ENCODE results near the gene ACTG2.

ACTG2 gene

GRCh38 chr2:73910873-73911547 lies 18.2 kb downstream of the ACTG2 start:
- Histone ChIP-seq H3K4me3 (ENCODE audit: insufficient read depth in 1 of 2, low read depth in 1 of 2, low read length in 2 of 2) (no peak overlapping the region), H3K4me1 (ENCODE audit: control insufficient read depth, insufficient read depth, low read depth, low read length) (peaks cover 13% of the 10 kb centered on the region), H3K36me3 (ENCODE audit: control insufficient read depth in 1 of 2, insufficient read depth in 2 of 2, low read depth in 1 of 2, low read length in 2 of 2) (peaks cover 0 to 10% of the 10 kb centered on the region in 2 experiments), H3K4me2 (ENCODE audit: low read length, poor library complexity, severe bottlenecking) (no peak overlapping the region), H2BK12ac (ENCODE audit: low read length in 2 of 2) (no peak overlapping the region), H3K4ac (ENCODE audit: low read depth in 1 of 2, low read length in 2 of 2) (no peak overlapping the region), H4K8ac (ENCODE audit: low read length) (no peak overlapping the region), H4K91ac (ENCODE audit: low read length) (no peak overlapping the region), H3K9me3 (ENCODE audit: control insufficient read depth, low read length) (no peaks in the 10 kb centered on the region), H3K27ac (ENCODE audit: low read length, poor library complexity, severe bottlenecking) (no peak overlapping the region), H3K18ac (ENCODE audit: low read depth in 1 of 2, low read length in 2 of 2) (no peak overlapping the region), H3K79me1 (replicated peaks; ENCODE audit: low read length, poor library complexity, severe bottlenecking) (no peaks in the 10 kb centered on the region), H2BK15ac (ENCODE audit: low read depth, poor library complexity, severe bottlenecking) (no peak overlapping the region), H3K14ac (ENCODE audit: low read length in 2 of 2) (no peak overlapping the region), H2BK120ac (ENCODE audit: low read depth, low read length) (no peak overlapping the region), H2AFZ (ENCODE audit: low read depth, low read length) (no peak overlapping the region), H3K27me3 (ENCODE audit: control insufficient read depth in 1 of 2, insufficient read depth in 1 of 2, low read length in 2 of 2) (peaks cover 0 to 49% of the 10 kb centered on the region in 2 experiments), H3K9ac (ENCODE audit: low read length) (no peak overlapping the region), H2BK5ac (ENCODE audit: low read depth, low read length, poor library complexity, severe bottlenecking) (no peak overlapping the region), H3K23ac (ENCODE audit: low read length in 2 of 2) (no peak overlapping the region), H2AK5ac (ENCODE audit: low read length, severe bottlenecking) (no peak overlapping the region)
- WGBS, result 64% methylated on average over 5 of the region's 6 CpGs
- no peak for DNase-seq

GRCh38 chr2:73911548-73912208 lies 18.9 kb downstream of the ACTG2 start:
- 69% methylated on average over 5 of the region's 8 CpGs for WGBS

GRCh38 chr2:73913414-73914054 lies 20.7 kb downstream of the ACTG2 start:
- H2AFZ ChIP-seq (ENCODE audit: low read depth, low read length), result no peak overlapping the region
- H3K14ac ChIP-seq (ENCODE audit: low read length in 2 of 2), result no peak overlapping the region
- H3K23ac ChIP-seq (ENCODE audit: low read length in 2 of 2), result no peak overlapping the region
- H3K4me2 ChIP-seq (ENCODE audit: low read length, poor library complexity, severe bottlenecking), result no peak overlapping the region
- no peak overlapping the region for H2BK12ac ChIP-seq (ENCODE audit: low read length in 2 of 2)
- H3K36me3 ChIP-seq (ENCODE audit: control insufficient read depth in 1 of 2, insufficient read depth in 2 of 2, low read depth in 1 of 2, low read length in 2 of 2), result peaks cover 0 to 16% of the 10 kb centered on the region in 2 experiments
- no peak overlapping the region for H2BK5ac ChIP-seq (ENCODE audit: low read depth, low read length, poor library complexity, severe bottlenecking)
- no peak overlapping the region for H2BK15ac ChIP-seq (ENCODE audit: low read depth, poor library complexity, severe bottlenecking)
- no peak overlapping the region for H2AK5ac ChIP-seq (ENCODE audit: low read length, severe bottlenecking)
- no peak overlapping the region for H3K18ac ChIP-seq (ENCODE audit: low read depth in 1 of 2, low read length in 2 of 2)
- H3K4ac ChIP-seq (ENCODE audit: low read depth in 1 of 2, low read length in 2 of 2), result no peak overlapping the region
- peaks cover 0 to 56% of the 10 kb centered on the region in 2 experiments for H3K27me3 ChIP-seq (ENCODE audit: control insufficient read depth in 1 of 2, insufficient read depth in 1 of 2, low read length in 2 of 2)
- no peaks in the 10 kb centered on the region for H3K9me3 ChIP-seq (ENCODE audit: control insufficient read depth, low read length)
- H4K8ac ChIP-seq (ENCODE audit: low read length), result no peak overlapping the region
- no peak overlapping the region for H3K4me3 ChIP-seq (ENCODE audit: insufficient read depth in 1 of 2, low read depth in 1 of 2, low read length in 2 of 2)
- peaks cover 4% of the 10 kb centered on the region for H3K4me1 ChIP-seq (ENCODE audit: control insufficient read depth, insufficient read depth, low read depth, low read length)
- no peak overlapping the region for H3K27ac ChIP-seq (ENCODE audit: low read length, poor library complexity, severe bottlenecking)
- no peak overlapping the region for H2BK120ac ChIP-seq (ENCODE audit: low read depth, low read length)
- no peak for DNase-seq
- WGBS, result 92% methylated on average over 8 of the region's 8 CpGs
- no peak overlapping the region for H3K9ac ChIP-seq (ENCODE audit: low read length)
- H4K91ac ChIP-seq (ENCODE audit: low read length), result no peak overlapping the region
- no peaks in the 10 kb centered on the region for H3K79me1 ChIP-seq (replicated peaks; ENCODE audit: low read length, poor library complexity, severe bottlenecking)

More at GRCh38 chr2:73911548-73912208, 18.9 kb downstream of the ACTG2 start:
- H3K23ac ChIP-seq (ENCODE audit: low read length in 2 of 2), result no peak overlapping the region
- H2BK5ac ChIP-seq (ENCODE audit: low read depth, low read length, poor library complexity, severe bottlenecking), result no peak overlapping the region
- no peak overlapping the region for H2BK15ac ChIP-seq (ENCODE audit: low read depth, poor library complexity, severe bottlenecking)
- no peak overlapping the region for H3K27ac ChIP-seq (ENCODE audit: low read length, poor library complexity, severe bottlenecking)
- H3K27me3 ChIP-seq (ENCODE audit: control insufficient read depth in 1 of 2, insufficient read depth in 1 of 2, low read length in 2 of 2), result peaks cover 0 to 53% of the 10 kb centered on the region in 2 experiments
- H4K8ac ChIP-seq (ENCODE audit: low read length), result no peak overlapping the region
- no peak overlapping the region for H2AK5ac ChIP-seq (ENCODE audit: low read length, severe bottlenecking)
- H3K4me2 ChIP-seq (ENCODE audit: low read length, poor library complexity, severe bottlenecking), result no peak overlapping the region
- no peaks in the 10 kb centered on the region for H3K79me1 ChIP-seq (replicated peaks; ENCODE audit: low read length, poor library complexity, severe bottlenecking)
- H3K4me1 ChIP-seq (ENCODE audit: control insufficient read depth, insufficient read depth, low read depth, low read length), result peaks cover 11% of the 10 kb centered on the region
- no peak overlapping the region for H3K14ac ChIP-seq (ENCODE audit: low read length in 2 of 2)
- H3K9me3 ChIP-seq (ENCODE audit: control insufficient read depth, low read length), result no peaks in the 10 kb centered on the region
- no peak overlapping the region for H4K91ac ChIP-seq (ENCODE audit: low read length)
- DNase-seq, result no peak
- H3K36me3 ChIP-seq (ENCODE audit: control insufficient read depth in 1 of 2, insufficient read depth in 2 of 2, low read depth in 1 of 2, low read length in 2 of 2), result peaks cover 0 to 14% of the 10 kb centered on the region in 2 experiments
- H3K4ac ChIP-seq (ENCODE audit: low read depth in 1 of 2, low read length in 2 of 2), result no peak overlapping the region
- H3K4me3 ChIP-seq (ENCODE audit: insufficient read depth in 1 of 2, low read depth in 1 of 2, low read length in 2 of 2), result no peak overlapping the region
- no peak overlapping the region for H2AFZ ChIP-seq (ENCODE audit: low read depth, low read length)
- no peak overlapping the region for H2BK120ac ChIP-seq (ENCODE audit: low read depth, low read length)
- H3K18ac ChIP-seq (ENCODE audit: low read depth in 1 of 2, low read length in 2 of 2), result no peak overlapping the region
- no peak overlapping the region for H3K9ac ChIP-seq (ENCODE audit: low read length)
- no peak overlapping the region for H2BK12ac ChIP-seq (ENCODE audit: low read length in 2 of 2)

- H3K4me2 ChIP-seq (ENCODE audit: low read length, poor library complexity, severe bottlenecking), result no peak overlapping the region
- peaks cover 0 to 25% of the 10 kb centered on the region in 2 experiments for H3K36me3 ChIP-seq (ENCODE audit: control insufficient read depth in 1 of 2, insufficient read depth in 2 of 2, low read depth in 1 of 2, low read length in 2 of 2)
- H3K4ac ChIP-seq (ENCODE audit: low read depth in 1 of 2, low read length in 2 of 2), result no peak overlapping the region
- H2BK120ac ChIP-seq (ENCODE audit: low read depth, low read length), result no peak overlapping the region
- no peak overlapping the region for H2BK15ac ChIP-seq (ENCODE audit: low read depth, poor library complexity, severe bottlenecking)
- H3K9me3 ChIP-seq (ENCODE audit: control insufficient read depth, low read length), result no peaks in the 10 kb centered on the region
- no peak overlapping the region for H3K18ac ChIP-seq (ENCODE audit: low read depth in 1 of 2, low read length in 2 of 2)
- no peak overlapping the region for H3K14ac ChIP-seq (ENCODE audit: low read length in 2 of 2)
- no peak overlapping the region for H2BK12ac ChIP-seq (ENCODE audit: low read length in 2 of 2)
- no peak overlapping the region for H2AK5ac ChIP-seq (ENCODE audit: low read length, severe bottlenecking)
- H3K4me1 ChIP-seq (ENCODE audit: control insufficient read depth, insufficient read depth, low read depth, low read length), result no peaks in the 10 kb centered on the region
- no peak overlapping the region for H3K9ac ChIP-seq (ENCODE audit: low read length)
- no peak overlapping the region for H4K91ac ChIP-seq (ENCODE audit: low read length)
- no peak overlapping the region for H2AFZ ChIP-seq (ENCODE audit: low read depth, low read length)
- no peak for DNase-seq
- no peak overlapping the region for H2BK5ac ChIP-seq (ENCODE audit: low read depth, low read length, poor library complexity, severe bottlenecking)
- 93% methylated on average over 3 of the region's 4 CpGs for WGBS
- no peak overlapping the region for H3K4me3 ChIP-seq (ENCODE audit: insufficient read depth in 1 of 2, low read depth in 1 of 2, low read length in 2 of 2)
- H3K27ac ChIP-seq (ENCODE audit: low read length, poor library complexity, severe bottlenecking), result no peak overlapping the region
- H3K79me1 ChIP-seq (replicated peaks; ENCODE audit: low read length, poor library complexity, severe bottlenecking), result no peaks in the 10 kb centered on the region
- H3K23ac ChIP-seq (ENCODE audit: low read length in 2 of 2), result no peak overlapping the region
- H4K8ac ChIP-seq (ENCODE audit: low read length), result no peak overlapping the region
- H3K27me3 ChIP-seq (ENCODE audit: control insufficient read depth in 1 of 2, insufficient read depth in 1 of 2, low read length in 2 of 2), result peaks cover 0 to 64% of the 10 kb centered on the region in 2 experiments
Measured at GRCh38 chr2:73914667-73915066, 21.9 kb downstream of the ACTG2 start.
